Endothelial cell of umbilical vein (primary cell): ENCODE measurements around the gene BATF. TPM values are rescaled to one million over a fixed set of nuclear protein-coding genes. Genes with fewer than 3 reads are reported as not detected.

Experiments used
- BruUV-seq: library from RNA; stranded (reverse); fragments of 400-500 nt; replicated peaks from 2 replicates; lab custom pipeline; 2021; lab: Mats Ljungman, UMichigan
- CTCF ChIA-PET: fragments of 300-600, 350-600 bp; sonication (Branson Sonifier 250); formaldehyde crosslinking; loops from one replicate; lab custom pipeline; 2021; ENCODE audit warnings: antibody characterized with exemption, inconsistent platforms; lab: Charles Lee
- POLR2A ChIA-PET: fragments of 300-600, 350-600 bp; sonication (Branson Sonifier 250); formaldehyde crosslinking; loops from one replicate; lab custom pipeline; 2021; ENCODE audit warnings: antibody characterized with exemption, inconsistent platforms; lab: Charles Lee
- DNase-seq: peaks from one replicate; pipeline ENCODE4 v3.0.0-alpha.2; 2011; ENCODE audit warnings: low read depth, low spot score
- FAIRE-seq: peaks from 2 replicates; lab custom pipeline; 2011; peaks lifted over from hg19 to GRCh38; lab: Jason Lieb, UNC
- H2AFZ ChIP-seq: 2 replicates; pipeline ENCODE4 v1.6.0; 2012; ENCODE audit warnings: low read depth, low read length, control low read depth, inconsistent platforms
- H3K27ac ChIP-seq: 2 replicates; pipeline ENCODE4 v1.5.1; 2011; ENCODE audit warnings: low read depth, mild to moderate bottlenecking, control low read depth, low read length, moderate library complexity; ENCODE audit not compliant: insufficient read depth
- H3K27me3 ChIP-seq, 2 experiments: 2 replicates each; pipeline versions ENCODE4 v1.6.0 to v1.6.1; 2011; ENCODE audit warnings: low read length in 2 of 2, mixed read lengths in 1 of 2; ENCODE audit not compliant: control insufficient read depth in 2 of 2, insufficient read depth in 2 of 2
- H3K36me3 ChIP-seq, 2 experiments: 2 replicates in 1 of 2; 3 replicates in 1 of 2; pipeline ENCODE4 v1.5.1; 2011; ENCODE audit warnings: low read length in 2 of 2, mild to moderate bottlenecking in 1 of 2, moderate library complexity in 1 of 2; ENCODE audit not compliant: control insufficient read depth in 2 of 2, insufficient read depth in 2 of 2; ENCODE audit errors: extremely low read depth in 1 of 2
- H3K4me1 ChIP-seq: 3 replicates; pipeline ENCODE4 v1.5.1; 2011; ENCODE audit warnings: mild to moderate bottlenecking, low read length; ENCODE audit not compliant: control insufficient read depth, insufficient read depth; ENCODE audit errors: extremely low read depth
- H3K4me2 ChIP-seq: 2 replicates; pipeline ENCODE4 v1.6.1; 2011; ENCODE audit warnings: low read length, control low read depth, mixed read lengths; ENCODE audit not compliant: insufficient read depth
- H3K4me3 ChIP-seq, 3 experiments: fragments of 200-600 bp in 1 of 3; sonication (generic), shearing (Covaris generic) in 1 of 3; replicated peaks in 1 of 3; 2 replicates each; pipeline ENCODE4 v1.5.1; 2011 to 2016; ENCODE audit warnings: control low read depth in 3 of 3, low read length in 3 of 3, mild to moderate bottlenecking in 2 of 3, inconsistent platforms in 1 of 3, low read depth in 1 of 3, moderate library complexity in 1 of 3; ENCODE audit not compliant: insufficient read depth in 1 of 3
- H3K79me2 ChIP-seq: 2 replicates; pipeline ENCODE4 v1.6.0; 2012; ENCODE audit warnings: low read length, inconsistent platforms; ENCODE audit not compliant: control insufficient read depth, insufficient read depth
- H3K9ac ChIP-seq: replicated peaks from 2 replicates; pipeline ENCODE3; 2011; ENCODE audit warnings: low read length, control low read depth; ENCODE audit not compliant: insufficient read depth; ENCODE audit errors: extremely low read depth
- H3K9me1 ChIP-seq: replicated peaks from 3 replicates; pipeline ENCODE4 v1.6.0; 2011; ENCODE audit warnings: mild to moderate bottlenecking, low read length; ENCODE audit not compliant: control insufficient read depth, insufficient read depth; ENCODE audit errors: extremely low read depth
- H3K9me3 ChIP-seq: replicated peaks from 2 replicates; pipeline ENCODE4 v1.5.1; 2012; ENCODE audit warnings: low read length, inconsistent platforms; ENCODE audit not compliant: control insufficient read depth, insufficient read depth
- H4K20me1 ChIP-seq: replicated peaks from 2 replicates; pipeline ENCODE3; 2011; ENCODE audit warnings: mild to moderate bottlenecking, low read length; ENCODE audit not compliant: control insufficient read depth, insufficient read depth; ENCODE audit errors: extremely low read depth
- CTCF ChIP-seq, 2 donors: IDR thresholded peaks; 1 replicate in 1 of 2; 2 replicates in 1 of 2; pipeline ENCODE4 v1.5.1; 2011; ENCODE audit warnings: low read length in 2 of 2, mild to moderate bottlenecking in 2 of 2, moderate library complexity in 2 of 2, control low read depth in 1 of 2, inconsistent platforms in 1 of 2, low read depth in 1 of 2; ENCODE audit not compliant: insufficient read depth in 1 of 2; ENCODE audit errors: extremely low read depth in 1 of 2
- GATA2 ChIP-seq: IDR thresholded peaks from 2 replicates; pipeline ENCODE4 v1.7.0; 2011; ENCODE audit warnings: low read depth, mild to moderate bottlenecking, moderate library complexity, mixed read lengths, low read length; ENCODE audit not compliant: insufficient read length, insufficient read depth
- MAX ChIP-seq: IDR thresholded peaks from 2 replicates; pipeline ENCODE4 v1.6.1; 2011; ENCODE audit not compliant: insufficient read depth, insufficient read length
- MYC ChIP-seq: IDR thresholded peaks from one replicate; pipeline ENCODE4 v1.6.1; 2011; ENCODE audit warnings: mild to moderate bottlenecking, low read depth, low read length
- POLR2A ChIP-seq: IDR thresholded peaks from 2 replicates; pipeline ENCODE4 v1.6.1; 2012; ENCODE audit warnings: low read depth, mild to moderate bottlenecking, control low read depth, low read length
- POLR2AphosphoS5 ChIP-seq: IDR thresholded peaks from 2 replicates; pipeline ENCODE4 v1.6.1; 2012; ENCODE audit warnings: low read depth, mild to moderate bottlenecking, control low read depth, low read length, moderate library complexity; ENCODE audit not compliant: insufficient read depth
- dilution Hi-C: fragments of 300-500 bp; cut with MboI; formaldehyde crosslinking; loops from one replicate; pipeline ENCODE4 v1.15.0; 2019; ENCODE audit warnings: low sequenced_read_pairs; ENCODE audit not compliant: extremely low pct_ligation_motif_present
- intact Hi-C: fragments of 100-400 bp; cut with micrococcal nuclease; formaldehyde crosslinking; loops from one replicate; pipeline ENCODE4 v1.10.0; 2022
- polyA plus RNA-seq, 4 experiments: library from polyadenylated mRNA; depleted of rRNA in 3 of 4; stranded (reverse) in 3 of 4; unstranded in 1 of 4; fragments of >200 nt; gene quantifications; 2 replicates each; pipeline versions ENCODE4 v1.2.1 to v1.2.3, GENCODE V29; 2011 to 2012; ENCODE audit warnings: missing spikeins in 1 of 4
- total RNA-seq: library from RNA; stranded (reverse); gene quantifications from 2 replicates; pipeline ENCODE4 v1.2.3, GENCODE V29; 2021

The BATF gene
- total and polyA plus RNA-seq, 2 donors (not counting 3 experiments of a cell fraction or from before 2014, with no cell fraction given) = not detected

GRCh38 chr14:75553761-75554364, 31.6 kb downstream of the BATF start:
- no peak for FAIRE-seq
- intact Hi-C loops = no loop called here

GRCh38 chr14:75554482-75554881, 32.2 kb downstream of the BATF start:
- Histone ChIP-seq H3K9ac (no peak overlapping the region), H3K9me3 (no peaks in the 10 kb centered on the region), H3K27ac (no peak overlapping the region), H3K27me3 (peaks cover 7 to 14% of the 10 kb centered on the region in 2 experiments), H3K4me3 (no peak overlapping the region), H3K9me1 (no peaks in the 10 kb centered on the region), H3K36me3 (no peaks in the 10 kb centered on the region), H3K4me1 (no peaks in the 10 kb centered on the region), H4K20me1 (no peaks in the 10 kb centered on the region), H2AFZ (no peak overlapping the region), H3K4me2 (no peak overlapping the region), H3K79me2 (no peaks in the 10 kb centered on the region)
- POLR2A ChIA-PET = no interaction called here
- no TSS peak for BruUV-seq
- dilution Hi-C loops = no loop called here
- intact Hi-C loops = no loop called here
- TF ChIP-seq GATA2 (no peak), CTCF (IDR thresholded peaks at IDR 0.05; ENCODE audit: extremely low read depth in 1 of 2, insufficient read depth in 1 of 2, low read depth in 1 of 2, low read length in 2 of 2) (no peak), POLR2AphosphoS5 (no peak), MYC (no peak)
- FAIRE-seq (no peak), DNase-seq (no peak)
- CTCF ChIA-PET = interaction anchor here (1.1 kb wide), 1 partner anchor 65 kb away, joined by 3 read pairs; no protein-coding TSS in a partner anchor

More at GRCh38 chr14:75553761-75554364, 31.6 kb downstream of the BATF start:
- H3K36me3 ChIP-seq = no peaks in the 10 kb centered on the region
- no TSS peak for BruUV-seq
- no peak overlapping the region for H3K9ac ChIP-seq
- no peak for DNase-seq
- no peaks in the 10 kb centered on the region for H3K4me1 ChIP-seq
- no peaks in the 10 kb centered on the region for H3K9me3 ChIP-seq
- no peak overlapping the region for H3K4me3 ChIP-seq
- H3K9me1 ChIP-seq = no peaks in the 10 kb centered on the region
- H2AFZ ChIP-seq = no peak overlapping the region
- no peaks in the 10 kb centered on the region for H4K20me1 ChIP-seq
- ChIA-PET CTCF (interaction anchor here (1.1 kb wide), 1 partner anchor 65 kb away, joined by 3 read pairs; no protein-coding TSS in a partner anchor), POLR2A (no interaction called here)
- no peaks in the 10 kb centered on the region for H3K79me2 ChIP-seq
- H3K27me3 ChIP-seq = peaks cover 7 to 14% of the 10 kb centered on the region in 2 experiments
- no peak overlapping the region for H3K27ac ChIP-seq
- dilution Hi-C loops = no loop called here
- TF ChIP-seq POLR2A (no peak), MAX (no peak), MYC (no peak)
- no peak overlapping the region for H3K4me2 ChIP-seq
